Ishikawa (cell line): ENCODE results near the gene AGAP1.

Experiments
- CEBPB ChIP-seq: IDR thresholded peaks from 2 replicates; pipeline ENCODE4 v1.6.1; 2012
- CREB1 ChIP-seq: IDR thresholded peaks from 2 replicates; pipeline ENCODE4 v1.6.1; 2012; ENCODE audit warnings: low read depth
- EP300 ChIP-seq: IDR thresholded peaks from 2 replicates; pipeline ENCODE4 v1.6.1; 2012; ENCODE audit warnings: borderline replicate concordance
- MAX ChIP-seq: IDR thresholded peaks from 2 replicates; pipeline ENCODE4 v1.6.1; 2012
- RAD21 ChIP-seq: IDR thresholded peaks from 2 replicates; pipeline ENCODE4 v1.6.1; 2012; ENCODE audit warnings: low read depth
- TAF1 ChIP-seq: IDR thresholded peaks from 2 replicates; pipeline ENCODE4 v1.6.1; 2012; ENCODE audit warnings: low read depth, mild to moderate bottlenecking
- TCF12 ChIP-seq: IDR thresholded peaks from 2 replicates; pipeline ENCODE4 v1.6.1; 2012; ENCODE audit warnings: low read depth
- TEAD4 ChIP-seq: IDR thresholded peaks from 2 replicates; pipeline ENCODE4 v1.6.1; 2012
- YY1 ChIP-seq: IDR thresholded peaks from 2 replicates; pipeline ENCODE4 v1.6.1; 2012; ENCODE audit warnings: low read depth
- ZBTB7A ChIP-seq: IDR thresholded peaks from 2 replicates; pipeline ENCODE4 v1.6.1; 2012; ENCODE audit warnings: low read depth
- TF ChIP-seq, protein P1 (sequence below): IDR thresholded peaks from 2 replicates; pipeline ENCODE4 v1.6.1; 2012
- TF ChIP-seq, protein P2 (sequence below): IDR thresholded peaks from 2 replicates; pipeline ENCODE4 v1.6.1; 2012; ENCODE audit warnings: low read depth, mild to moderate bottlenecking

DNA sequence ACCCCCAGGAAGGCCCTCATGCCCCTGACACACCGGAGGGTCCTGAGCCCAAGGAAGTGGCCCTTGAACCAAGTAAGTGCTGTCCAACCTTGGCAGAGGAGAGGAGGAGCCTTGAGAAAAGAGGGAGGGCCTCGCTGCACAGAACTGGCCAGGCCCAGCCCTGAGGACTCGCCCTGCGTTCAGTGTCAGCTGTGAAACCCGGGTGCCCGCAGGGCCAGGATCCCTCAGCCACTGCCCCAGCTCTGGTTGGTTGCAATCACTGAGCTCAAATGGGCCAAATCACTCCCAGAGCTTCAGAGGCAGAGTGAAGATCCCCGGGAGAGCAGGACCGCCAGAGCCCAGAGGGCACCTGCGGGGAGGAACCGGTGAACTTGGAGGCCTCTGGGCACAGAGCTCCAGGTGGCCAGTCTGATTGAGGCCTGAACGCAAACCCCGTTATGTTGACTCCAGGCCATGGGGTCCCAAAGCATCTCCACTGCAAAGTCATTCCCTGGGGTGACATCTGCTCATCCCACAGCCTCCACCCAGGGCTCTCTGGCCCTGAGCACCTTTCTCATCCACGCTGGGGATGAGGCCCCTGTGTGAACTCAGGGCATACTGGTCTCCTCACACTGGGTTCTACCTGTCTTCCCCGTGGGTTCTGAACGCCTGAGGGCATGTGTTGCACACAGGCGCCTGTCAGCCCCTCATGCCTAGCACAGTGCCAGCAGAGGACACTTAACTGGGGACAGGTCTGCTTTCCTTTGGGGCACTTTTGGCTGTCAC is 662.4 kb downstream of the AGAP1 start:
- TF ChIP-seq ZBTB7A = no peak
- no peak for TF ChIP-seq YY1
- no peak for TF ChIP-seq RAD21
- no peak for TF ChIP-seq TAF1
- TF ChIP-seq, protein P1, sequence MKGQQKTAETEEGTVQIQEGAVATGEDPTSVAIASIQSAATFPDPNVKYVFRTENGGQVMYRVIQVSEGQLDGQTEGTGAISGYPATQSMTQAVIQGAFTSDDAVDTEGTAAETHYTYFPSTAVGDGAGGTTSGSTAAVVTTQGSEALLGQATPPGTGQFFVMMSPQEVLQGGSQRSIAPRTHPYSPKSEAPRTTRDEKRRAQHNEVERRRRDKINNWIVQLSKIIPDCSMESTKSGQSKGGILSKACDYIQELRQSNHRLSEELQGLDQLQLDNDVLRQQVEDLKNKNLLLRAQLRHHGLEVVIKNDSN = no peak
- no peak for TF ChIP-seq TCF12
- no peak for TF ChIP-seq CREB1
- no peak for TF ChIP-seq EP300
- no peak for TF ChIP-seq CEBPB
- no peak for TF ChIP-seq TEAD4
- TF ChIP-seq, protein P2, sequence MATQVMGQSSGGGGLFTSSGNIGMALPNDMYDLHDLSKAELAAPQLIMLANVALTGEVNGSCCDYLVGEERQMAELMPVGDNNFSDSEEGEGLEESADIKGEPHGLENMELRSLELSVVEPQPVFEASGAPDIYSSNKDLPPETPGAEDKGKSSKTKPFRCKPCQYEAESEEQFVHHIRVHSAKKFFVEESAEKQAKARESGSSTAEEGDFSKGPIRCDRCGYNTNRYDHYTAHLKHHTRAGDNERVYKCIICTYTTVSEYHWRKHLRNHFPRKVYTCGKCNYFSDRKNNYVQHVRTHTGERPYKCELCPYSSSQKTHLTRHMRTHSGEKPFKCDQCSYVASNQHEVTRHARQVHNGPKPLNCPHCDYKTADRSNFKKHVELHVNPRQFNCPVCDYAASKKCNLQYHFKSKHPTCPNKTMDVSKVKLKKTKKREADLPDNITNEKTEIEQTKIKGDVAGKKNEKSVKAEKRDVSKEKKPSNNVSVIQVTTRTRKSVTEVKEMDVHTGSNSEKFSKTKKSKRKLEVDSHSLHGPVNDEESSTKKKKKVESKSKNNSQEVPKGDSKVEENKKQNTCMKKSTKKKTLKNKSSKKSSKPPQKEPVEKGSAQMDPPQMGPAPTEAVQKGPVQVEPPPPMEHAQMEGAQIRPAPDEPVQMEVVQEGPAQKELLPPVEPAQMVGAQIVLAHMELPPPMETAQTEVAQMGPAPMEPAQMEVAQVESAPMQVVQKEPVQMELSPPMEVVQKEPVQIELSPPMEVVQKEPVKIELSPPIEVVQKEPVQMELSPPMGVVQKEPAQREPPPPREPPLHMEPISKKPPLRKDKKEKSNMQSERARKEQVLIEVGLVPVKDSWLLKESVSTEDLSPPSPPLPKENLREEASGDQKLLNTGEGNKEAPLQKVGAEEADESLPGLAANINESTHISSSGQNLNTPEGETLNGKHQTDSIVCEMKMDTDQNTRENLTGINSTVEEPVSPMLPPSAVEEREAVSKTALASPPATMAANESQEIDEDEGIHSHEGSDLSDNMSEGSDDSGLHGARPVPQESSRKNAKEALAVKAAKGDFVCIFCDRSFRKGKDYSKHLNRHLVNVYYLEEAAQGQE = no peak
- no peak for TF ChIP-seq MAX
